GM12891 (cell line): ENCODE measurements around the gene IER3.

Experiments used
- DNase-seq: peaks from one replicate; pipeline ENCODE4 v3.0.0; 2011; ENCODE audit warnings: low spot score; ENCODE audit not compliant: insufficient read length
- FAIRE-seq: peaks from 2 replicates; lab custom pipeline; 2011; peaks lifted over from hg19 to GRCh38; lab: Jason Lieb, UNC
- PAX5 ChIP-seq: IDR thresholded peaks from 2 replicates; pipeline ENCODE4 v1.6.1; 2011; ENCODE audit warnings: low read length, moderate library complexity, mild to moderate bottlenecking; ENCODE audit not compliant: insufficient read depth, severe bottlenecking
- POLR2A ChIP-seq: IDR thresholded peaks from 2 replicates; pipeline ENCODE4 v1.6.1; 2011; ENCODE audit warnings: low read depth, low read length, control low read depth
- POLR2AphosphoS5 ChIP-seq: IDR thresholded peaks from 2 replicates; pipeline ENCODE4 v1.6.1; 2011; ENCODE audit warnings: low read depth, low read length, control low read depth
- POU2F2 ChIP-seq: IDR thresholded peaks from 2 replicates; pipeline ENCODE4 v1.6.1; 2011; ENCODE audit warnings: low read depth, mild to moderate bottlenecking, control low read depth, low read length, moderate library complexity
- SPI1 ChIP-seq: IDR thresholded peaks from 2 replicates; pipeline ENCODE4 v1.6.1; 2011; ENCODE audit warnings: low read depth, low read length, control low read depth
- TAF1 ChIP-seq: IDR thresholded peaks from 2 replicates; pipeline ENCODE4 v1.6.1; 2011; ENCODE audit warnings: low read depth, low read length, control low read depth

Gene IER3

DNA sequence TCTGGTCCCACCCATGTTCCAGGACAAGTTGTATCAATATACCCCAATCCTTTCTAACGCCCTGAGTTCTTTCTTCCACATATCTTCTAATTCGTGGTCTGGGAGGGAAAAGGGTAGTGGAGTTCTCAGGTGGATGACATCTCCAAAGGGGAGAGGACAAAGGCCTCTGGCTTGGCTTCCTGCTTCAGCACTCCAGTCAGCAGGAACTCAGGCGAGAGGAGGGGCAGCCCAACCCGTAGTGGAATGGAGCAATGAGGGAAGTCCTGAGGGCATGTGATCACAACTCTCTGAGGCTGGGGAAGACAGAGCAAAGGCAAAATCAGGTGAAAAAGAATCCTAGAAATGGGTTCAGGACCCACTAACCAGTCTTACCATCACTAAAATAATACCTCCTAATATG is 44.0 kb downstream of the IER3 start:
- FAIRE-seq (no peak), DNase-seq (no peak)
- TF ChIP-seq POLR2AphosphoS5 (no peak), SPI1 (no peak), POU2F2 (no peak), PAX5 (no peak), POLR2A (no peak), TAF1 (no peak)

DNA sequence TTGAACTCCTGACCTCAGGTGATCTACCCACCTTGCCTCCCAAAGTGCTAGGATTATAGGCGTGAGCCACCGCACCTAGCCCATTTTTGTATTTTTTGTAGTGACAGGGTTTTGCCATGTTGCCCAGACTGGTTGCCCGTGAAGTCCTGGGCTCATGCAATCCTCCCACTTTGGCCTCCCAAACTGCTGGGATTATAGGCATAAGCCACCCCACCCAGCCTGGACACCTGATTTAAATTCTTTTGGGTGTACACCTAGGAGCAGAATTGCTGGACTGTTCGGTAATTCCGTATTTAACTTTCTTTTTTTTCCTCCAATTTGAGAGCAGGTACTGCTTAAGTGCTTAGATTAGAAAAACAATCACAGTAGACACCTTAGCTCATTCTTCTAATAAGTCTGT is 47.9 kb downstream of the IER3 start:
- FAIRE-seq (no peak), DNase-seq (no peak)
- TF ChIP-seq POLR2A (no peak), POU2F2 (no peak), TAF1 (no peak), POLR2AphosphoS5 (no peak), PAX5 (no peak)
